ENCODE measurements around the gene KCNN4.

Gene KCNN4

GRCh38 chr19:43789029-43789428 lies 8.3 kb upstream of the KCNN4 start:
- ChIA-PET CTCF (interaction anchor here (1.3 to 1.8 kb wide), 3 partner anchors 17 to 120 kb away, joined by 3 to 6 read pairs (median 3); no protein-coding TSS in a partner anchor), POLR2A (interaction anchor here (0.6 kb wide), 2 partner anchors 43 to 119 kb away, joined by 3 to 4 read pairs; partner anchors contain the start of gene PLAUR)
- H3K4me3 ChIP-seq (ENCODE audit: low read depth, low read length) = no peak overlapping the region
- TF ChIP-seq CTCF (IDR thresholded peaks at IDR 0.05; ENCODE audit: insufficient read depth, low read length, missing control alignments) = no peak
- DNase-seq (ENCODE audit: low read depth, low spot score) = no peak

GRCh38 chr19:43786665-43787064 lies 5.9 kb upstream of the KCNN4 start:
- ChIA-PET CTCF (interaction anchor here (0.9 to 5.0 kb wide), 7 partner anchors 11 to 118 kb away, joined by 3 to 103 read pairs (median 4); no protein-coding TSS in a partner anchor), POLR2A (no interaction called here)
- H3K4me3 ChIP-seq (ENCODE audit: low read depth, low read length) = no peak overlapping the region
- TF ChIP-seq CTCF (IDR thresholded peaks at IDR 0.05; ENCODE audit: insufficient read depth, low read length, missing control alignments) = no peak
- no peak for DNase-seq (ENCODE audit: low read depth, low spot score)

- peak; percentile 91 for TF ChIP-seq CTCF (IDR thresholded peaks at IDR 0.05; ENCODE audit: insufficient read depth, low read length, missing control alignments)
- no peak overlapping the region; the same call in 1 of the 2 replicates for H3K4me3 ChIP-seq (ENCODE audit: low read depth, low read length)
- ChIA-PET POLR2A (interaction anchor here (0.8 to 1.2 kb wide), 4 partner anchors 32 to 120 kb away, joined by 3 to 5 read pairs (median 4); partner anchors contain the start of gene PLAUR), CTCF (interaction anchor here (0.6 to 5.0 kb wide), 23 partner anchors 9 to 230 kb away, joined by 3 to 103 read pairs (median 4); partner anchors contain the start of gene PLAUR)
- no peak for DNase-seq (ENCODE audit: low read depth, low spot score)
Observed at GRCh38 chr19:43784981-43785808, 4.4 kb upstream of the KCNN4 start.

- H3K4me3 ChIP-seq (ENCODE audit: low read depth, low read length) = no peak overlapping the region
- peak; percentile 47 for DNase-seq (ENCODE audit: low read depth, low spot score)
- ChIA-PET CTCF (interaction anchor here (0.6 to 5.0 kb wide), 23 partner anchors 8 to 229 kb away, joined by 3 to 103 read pairs (median 4); partner anchors contain the start of gene PLAUR), POLR2A (interaction anchor here (0.8 to 1.2 kb wide), 4 partner anchors 32 to 119 kb away, joined by 3 to 5 read pairs (median 4); partner anchors contain the start of gene PLAUR)
- TF ChIP-seq CTCF (IDR thresholded peaks at IDR 0.05; ENCODE audit: insufficient read depth, low read length, missing control alignments) = no peak
Observed at GRCh38 chr19:43784241-43784980, 3.6 kb upstream of the KCNN4 start.

GRCh38 chr19:43783636-43784035 lies 2.9 kb upstream of the KCNN4 start:
- no peak overlapping the region for H3K4me3 ChIP-seq (ENCODE audit: low read depth, low read length)
- DNase-seq (ENCODE audit: low read depth, low spot score) = no peak
- no peak for TF ChIP-seq CTCF (IDR thresholded peaks at IDR 0.05; ENCODE audit: insufficient read depth, low read length, missing control alignments)
- ChIA-PET POLR2A (no interaction called here), CTCF (interaction anchor here (2.9 to 5.0 kb wide), 2 partner anchors 19 to 40 kb away, joined by 28 to 103 read pairs; no protein-coding TSS in a partner anchor)

Measured in AG04449 (cell line).